ENCODE data around the gene GNAO1. TPM values are rescaled to one million over a fixed set of nuclear protein-coding genes. Genes with fewer than 3 reads are reported as not detected.

GNAO1 gene
- total RNA-seq, 1 donor = not detected

DNA sequence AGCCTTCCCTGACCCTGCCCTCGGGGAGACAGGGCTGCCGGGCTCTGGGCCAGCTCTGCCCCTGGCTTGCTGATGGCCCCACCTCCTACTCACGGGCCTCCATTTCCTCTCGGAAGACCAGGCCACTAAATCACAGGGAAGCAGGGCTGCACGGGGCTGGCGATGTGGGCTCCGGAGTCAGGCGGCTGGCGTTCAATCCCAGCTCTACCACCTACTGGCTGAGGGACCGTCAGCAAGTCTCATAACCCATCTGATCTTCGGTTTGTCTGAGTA lies 120.7 kb downstream of the GNAO1 start:
- Histone ChIP-seq H3K4me1 (ENCODE audit: insufficient read depth, low read length) (no peaks in the 10 kb centered on the region), H3K9me3 (ENCODE audit: low read depth, low read length) (no peaks in the 10 kb centered on the region), H3K27ac (ENCODE audit: low read depth, low read length) (no peak overlapping the region), H3K27me3 (ENCODE audit: insufficient read depth, low read length) (no peaks in the 10 kb centered on the region), H3K79me2 (ENCODE audit: insufficient read depth, low read length) (no peaks in the 10 kb centered on the region), H3K4me3 (ENCODE audit: insufficient read depth, low read length) (no peak overlapping the region), H4K20me1 (ENCODE audit: insufficient read depth, low read length) (no peaks in the 10 kb centered on the region), H2AFZ (ENCODE audit: low read length) (no peak overlapping the region), H3K4me2 (ENCODE audit: insufficient read depth, low read length) (no peak overlapping the region), H3K36me3 (ENCODE audit: insufficient read depth, low read length) (no peaks in the 10 kb centered on the region)
- TF ChIP-seq, protein P1, sequence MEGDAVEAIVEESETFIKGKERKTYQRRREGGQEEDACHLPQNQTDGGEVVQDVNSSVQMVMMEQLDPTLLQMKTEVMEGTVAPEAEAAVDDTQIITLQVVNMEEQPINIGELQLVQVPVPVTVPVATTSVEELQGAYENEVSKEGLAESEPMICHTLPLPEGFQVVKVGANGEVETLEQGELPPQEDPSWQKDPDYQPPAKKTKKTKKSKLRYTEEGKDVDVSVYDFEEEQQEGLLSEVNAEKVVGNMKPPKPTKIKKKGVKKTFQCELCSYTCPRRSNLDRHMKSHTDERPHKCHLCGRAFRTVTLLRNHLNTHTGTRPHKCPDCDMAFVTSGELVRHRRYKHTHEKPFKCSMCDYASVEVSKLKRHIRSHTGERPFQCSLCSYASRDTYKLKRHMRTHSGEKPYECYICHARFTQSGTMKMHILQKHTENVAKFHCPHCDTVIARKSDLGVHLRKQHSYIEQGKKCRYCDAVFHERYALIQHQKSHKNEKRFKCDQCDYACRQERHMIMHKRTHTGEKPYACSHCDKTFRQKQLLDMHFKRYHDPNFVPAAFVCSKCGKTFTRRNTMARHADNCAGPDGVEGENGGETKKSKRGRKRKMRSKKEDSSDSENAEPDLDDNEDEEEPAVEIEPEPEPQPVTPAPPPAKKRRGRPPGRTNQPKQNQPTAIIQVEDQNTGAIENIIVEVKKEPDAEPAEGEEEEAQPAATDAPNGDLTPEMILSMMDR (IDR thresholded peaks at IDR 0.05; ENCODE audit: extremely low read depth, low read depth, low read length) = no peak
- DNase-seq (ENCODE audit: insufficient read length, low spot score, missing footprints) = no peak

DNA sequence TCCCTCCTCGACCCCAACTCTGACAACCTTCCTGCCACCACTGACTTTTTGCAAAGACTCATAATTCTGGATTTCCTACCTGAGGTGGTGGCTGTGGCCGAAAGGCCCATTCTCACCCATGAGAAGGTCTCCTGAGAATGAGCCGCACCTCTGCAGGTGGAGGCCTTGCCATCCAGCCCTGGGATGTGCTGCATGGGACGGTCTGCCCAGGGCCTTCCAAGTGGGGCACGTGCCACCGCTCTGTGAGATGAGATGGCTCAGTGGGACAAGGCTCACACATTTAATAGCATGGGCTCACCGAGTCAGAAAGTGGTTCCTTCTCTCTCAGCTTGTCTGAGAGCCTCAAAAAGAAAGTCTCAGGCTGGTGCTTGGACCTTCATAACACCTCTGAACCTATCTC lies 121.3 kb downstream of the GNAO1 start:
- no peak overlapping the region for H3K27ac ChIP-seq (ENCODE audit: low read depth, low read length)
- TF ChIP-seq, protein P1 (IDR thresholded peaks at IDR 0.05; ENCODE audit: extremely low read depth, low read depth, low read length) = no peak
- H2AFZ ChIP-seq (ENCODE audit: low read length) = no peak overlapping the region
- H4K20me1 ChIP-seq (ENCODE audit: insufficient read depth, low read length) = no peaks in the 10 kb centered on the region
- H3K36me3 ChIP-seq (ENCODE audit: insufficient read depth, low read length) = no peaks in the 10 kb centered on the region
- peak; percentile 27 for DNase-seq (ENCODE audit: insufficient read length, low spot score, missing footprints)
- H3K4me3 ChIP-seq (ENCODE audit: insufficient read depth, low read length) = no peak overlapping the region
- no peak overlapping the region for H3K4me2 ChIP-seq (ENCODE audit: insufficient read depth, low read length)
- no peaks in the 10 kb centered on the region for H3K79me2 ChIP-seq (ENCODE audit: insufficient read depth, low read length)
- no peaks in the 10 kb centered on the region for H3K27me3 ChIP-seq (ENCODE audit: insufficient read depth, low read length)
- H3K4me1 ChIP-seq (ENCODE audit: insufficient read depth, low read length) = no peaks in the 10 kb centered on the region
- H3K9me3 ChIP-seq (ENCODE audit: low read depth, low read length) = no peaks in the 10 kb centered on the region

DNA sequence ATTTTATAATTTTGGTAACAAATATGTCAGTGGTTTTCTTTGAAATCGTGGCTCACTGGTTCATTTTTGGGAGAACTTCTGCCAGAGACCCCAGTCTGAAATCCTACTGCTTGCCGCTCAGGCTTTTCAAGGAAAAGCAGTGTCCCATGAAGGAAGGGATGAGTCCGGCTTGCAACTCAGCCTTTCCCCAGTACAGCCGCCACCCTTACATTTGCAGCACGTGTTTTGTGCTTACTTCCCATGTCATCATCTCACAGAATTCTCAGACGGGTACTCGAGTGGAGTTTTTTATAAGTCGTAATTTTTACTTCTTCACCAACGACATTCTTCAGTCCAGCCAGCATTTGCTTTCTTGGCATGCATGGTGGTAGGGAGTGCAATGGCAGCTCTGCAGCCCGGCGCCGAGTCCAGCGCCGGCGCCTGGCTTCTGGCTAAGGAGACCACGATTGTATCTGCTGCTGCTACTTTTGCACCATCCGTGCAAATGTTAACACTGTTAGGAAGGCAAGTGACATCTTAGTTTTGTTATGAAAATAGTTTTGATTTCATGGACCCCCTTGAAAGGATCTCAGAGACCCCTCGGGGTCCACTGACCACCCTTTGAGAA lies 123.1 kb downstream of the GNAO1 start:
- peak; percentile 38 for DNase-seq (ENCODE audit: insufficient read length, low spot score, missing footprints)
- no peaks in the 10 kb centered on the region for H4K20me1 ChIP-seq (ENCODE audit: insufficient read depth, low read length)
- no peak overlapping the region for H2AFZ ChIP-seq (ENCODE audit: low read length)
- H3K4me1 ChIP-seq (ENCODE audit: insufficient read depth, low read length) = no peaks in the 10 kb centered on the region
- H3K4me2 ChIP-seq (ENCODE audit: insufficient read depth, low read length) = no peak overlapping the region
- no peaks in the 10 kb centered on the region for H3K27me3 ChIP-seq (ENCODE audit: insufficient read depth, low read length)
- H3K9me3 ChIP-seq (ENCODE audit: low read depth, low read length) = no peaks in the 10 kb centered on the region
- H3K4me3 ChIP-seq (ENCODE audit: insufficient read depth, low read length) = no peak overlapping the region
- no peaks in the 10 kb centered on the region for H3K79me2 ChIP-seq (ENCODE audit: insufficient read depth, low read length)
- TF ChIP-seq, protein P1 (IDR thresholded peaks at IDR 0.05; ENCODE audit: extremely low read depth, low read depth, low read length) = no peak
- H3K27ac ChIP-seq (ENCODE audit: low read depth, low read length) = no peak overlapping the region
- no peaks in the 10 kb centered on the region for H3K36me3 ChIP-seq (ENCODE audit: insufficient read depth, low read length)

DNA sequence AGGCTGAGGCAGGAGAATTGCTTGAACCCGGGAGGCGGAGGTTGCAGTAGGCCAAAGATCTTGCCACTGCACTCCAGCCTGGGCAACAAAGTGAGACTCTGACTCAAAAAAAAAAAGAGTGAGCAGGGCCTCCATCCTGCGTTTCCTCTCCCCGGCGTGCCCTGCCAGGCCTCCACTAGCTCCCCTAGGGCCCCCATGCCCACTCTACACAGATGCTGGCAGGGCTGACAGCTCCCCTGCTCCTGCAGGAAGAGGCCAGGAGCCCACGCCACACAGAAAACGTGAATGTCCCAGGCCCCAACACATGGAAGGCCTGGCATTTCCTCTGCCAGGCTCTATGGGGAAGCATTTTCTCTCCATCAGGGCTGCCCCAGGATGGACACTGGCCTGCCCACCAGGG lies 124.7 kb downstream of the GNAO1 start:
- H3K4me1 ChIP-seq (ENCODE audit: insufficient read depth, low read length) = no peaks in the 10 kb centered on the region
- H3K4me3 ChIP-seq (ENCODE audit: insufficient read depth, low read length) = no peak overlapping the region
- H4K20me1 ChIP-seq (ENCODE audit: insufficient read depth, low read length) = no peaks in the 10 kb centered on the region
- H2AFZ ChIP-seq (ENCODE audit: low read length) = no peak overlapping the region
- no peak overlapping the region for H3K4me2 ChIP-seq (ENCODE audit: insufficient read depth, low read length)
- H3K79me2 ChIP-seq (ENCODE audit: insufficient read depth, low read length) = no peaks in the 10 kb centered on the region
- TF ChIP-seq, protein P1 (IDR thresholded peaks at IDR 0.05; ENCODE audit: extremely low read depth, low read depth, low read length) = no peak
- no peaks in the 10 kb centered on the region for H3K9me3 ChIP-seq (ENCODE audit: low read depth, low read length)
- peak; percentile 38 for DNase-seq (ENCODE audit: insufficient read length, low spot score, missing footprints)
- H3K27me3 ChIP-seq (ENCODE audit: insufficient read depth, low read length) = no peaks in the 10 kb centered on the region
- no peaks in the 10 kb centered on the region for H3K36me3 ChIP-seq (ENCODE audit: insufficient read depth, low read length)
- H3K27ac ChIP-seq (ENCODE audit: low read depth, low read length) = no peak overlapping the region

Data from osteoblast (primary cell).